IPS-18a (cell line): ENCODE measurements around the gene ESRRG.

Experiments
- H3K27ac ChIP-seq: one replicate; pipeline ENCODE4 v1.5.1; 2013; ENCODE audit warnings: low read length
- H3K27me3 ChIP-seq: one replicate; pipeline ENCODE4 v1.6.1; 2013; ENCODE audit warnings: mild to moderate bottlenecking, low read length; ENCODE audit not compliant: control insufficient read depth, insufficient read depth
- H3K36me3 ChIP-seq: one replicate; pipeline ENCODE4 v1.6.1; 2013; ENCODE audit warnings: low read depth, low read length; ENCODE audit not compliant: control insufficient read depth
- H3K4me1 ChIP-seq: one replicate; pipeline ENCODE4 v1.6.1; 2013; ENCODE audit warnings: low read depth, low read length; ENCODE audit not compliant: control insufficient read depth
- H3K4me3 ChIP-seq: one replicate; pipeline ENCODE4 v1.5.1; 2013; ENCODE audit warnings: low read length
- H3K9ac ChIP-seq: one replicate; pipeline ENCODE4 v1.6.1; 2013; ENCODE audit warnings: mild to moderate bottlenecking, low read length, moderate library complexity
- H3K9me3 ChIP-seq: one replicate; pipeline ENCODE4 v1.6.1; 2013; ENCODE audit warnings: low read depth, low read length; ENCODE audit not compliant: control insufficient read depth

ESRRG gene

DNA sequence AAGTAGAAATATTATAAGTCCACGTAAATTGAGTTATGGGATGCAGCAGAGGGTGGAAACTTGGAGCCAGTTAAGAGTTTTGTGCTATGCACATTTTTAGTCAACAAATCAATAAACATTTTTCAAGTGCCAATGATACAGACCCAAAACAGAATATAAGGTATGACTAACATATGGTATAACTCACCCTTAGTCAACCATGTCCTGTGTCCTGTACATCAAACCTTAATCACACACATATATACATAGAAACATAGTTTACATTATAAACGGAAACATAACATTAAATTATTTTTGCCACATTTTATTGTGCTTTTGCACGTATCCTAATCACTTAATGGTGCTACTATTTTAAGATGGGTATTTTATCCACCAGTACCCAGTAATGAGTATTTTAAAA lies 163.9 kb downstream of the ESRRG start:
- H3K27ac ChIP-seq, result no peak overlapping the region
- H3K36me3 ChIP-seq, result no peaks in the 10 kb centered on the region
- no peak overlapping the region for H3K4me3 ChIP-seq
- H3K4me1 ChIP-seq, result no peaks in the 10 kb centered on the region
- H3K9me3 ChIP-seq, result no peaks in the 10 kb centered on the region
- H3K27me3 ChIP-seq, result no peaks in the 10 kb centered on the region
- H3K9ac ChIP-seq, result no peak overlapping the region

DNA sequence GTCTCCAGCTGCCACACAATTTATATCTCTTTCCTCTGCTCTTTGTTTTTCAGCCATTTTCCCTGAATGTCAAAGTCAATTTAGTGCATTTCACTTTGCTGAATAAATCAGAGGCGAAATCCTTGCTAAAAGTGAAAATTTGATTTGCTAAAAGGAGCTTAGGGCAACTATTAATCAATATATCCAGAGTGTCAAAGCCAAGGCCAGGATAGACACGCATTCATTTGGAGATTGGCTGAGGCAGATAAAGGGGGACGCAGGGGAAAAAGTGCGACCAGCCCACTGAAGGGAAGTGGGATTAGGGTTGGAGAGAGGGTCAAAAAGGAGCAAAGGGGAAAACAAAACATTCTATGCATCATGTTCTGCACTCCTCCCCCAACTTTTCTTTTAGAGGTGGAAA lies 167.6 kb downstream of the ESRRG start:
- Histone ChIP-seq H3K4me1 (peaks cover 6% of the 10 kb centered on the region), H3K36me3 (no peaks in the 10 kb centered on the region), H3K27ac (no peak overlapping the region), H3K4me3 (no peak overlapping the region), H3K27me3 (no peaks in the 10 kb centered on the region), H3K9ac (no peak overlapping the region), H3K9me3 (no peaks in the 10 kb centered on the region)

DNA sequence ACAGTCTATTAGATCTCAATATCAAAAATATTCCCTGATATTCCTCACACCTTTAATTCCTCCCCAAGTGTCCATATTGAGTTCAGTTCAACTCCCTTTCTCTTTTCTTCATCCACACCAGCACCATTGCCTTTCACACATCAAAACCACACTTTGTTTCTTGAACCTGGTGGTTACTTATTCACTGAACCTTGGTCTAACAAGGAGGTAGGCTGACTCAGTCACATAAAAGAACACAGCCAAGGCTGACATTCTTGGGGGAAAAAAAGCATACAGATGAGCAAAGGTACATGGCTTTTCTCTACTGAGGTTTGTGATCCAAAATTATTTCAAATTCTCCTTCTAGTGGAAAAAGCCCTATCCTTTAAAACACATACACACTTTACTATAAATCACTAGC lies 168.3 kb downstream of the ESRRG start:
- H3K9ac ChIP-seq, result no peak overlapping the region
- H3K9me3 ChIP-seq, result no peaks in the 10 kb centered on the region
- no peaks in the 10 kb centered on the region for H3K27me3 ChIP-seq
- no peaks in the 10 kb centered on the region for H3K36me3 ChIP-seq
- H3K4me3 ChIP-seq, result no peak overlapping the region
- no peak overlapping the region for H3K27ac ChIP-seq
- peaks cover 6% of the 10 kb centered on the region for H3K4me1 ChIP-seq

- no peaks in the 10 kb centered on the region for H3K27me3 ChIP-seq
- no peak overlapping the region for H3K9ac ChIP-seq
- no peaks in the 10 kb centered on the region for H3K36me3 ChIP-seq
- H3K27ac ChIP-seq, result no peak overlapping the region
- peaks cover 6% of the 10 kb centered on the region for H3K4me1 ChIP-seq
- no peak overlapping the region for H3K4me3 ChIP-seq
- no peaks in the 10 kb centered on the region for H3K9me3 ChIP-seq
These were observed 169.5 kb downstream of the ESRRG start for GRCh38 chr1:216553766-216554165.

- Histone ChIP-seq H3K9ac (no peak overlapping the region), H3K9me3 (no peaks in the 10 kb centered on the region), H3K36me3 (no peaks in the 10 kb centered on the region), H3K27me3 (no peaks in the 10 kb centered on the region), H3K4me1 (peaks cover 6% of the 10 kb centered on the region), H3K4me3 (no peak overlapping the region), H3K27ac (no peak overlapping the region)
These were observed 170.2 kb downstream of the ESRRG start for GRCh38 chr1:216553040-216553439.

- Histone ChIP-seq H3K36me3 (no peaks in the 10 kb centered on the region), H3K4me1 (peaks cover 6% of the 10 kb centered on the region), H3K9ac (no peak overlapping the region), H3K27me3 (no peaks in the 10 kb centered on the region), H3K27ac (no peak overlapping the region), H3K4me3 (no peak overlapping the region), H3K9me3 (no peaks in the 10 kb centered on the region)
These were observed 173.4 kb downstream of the ESRRG start for GRCh38 chr1:216549796-216550195.

DNA sequence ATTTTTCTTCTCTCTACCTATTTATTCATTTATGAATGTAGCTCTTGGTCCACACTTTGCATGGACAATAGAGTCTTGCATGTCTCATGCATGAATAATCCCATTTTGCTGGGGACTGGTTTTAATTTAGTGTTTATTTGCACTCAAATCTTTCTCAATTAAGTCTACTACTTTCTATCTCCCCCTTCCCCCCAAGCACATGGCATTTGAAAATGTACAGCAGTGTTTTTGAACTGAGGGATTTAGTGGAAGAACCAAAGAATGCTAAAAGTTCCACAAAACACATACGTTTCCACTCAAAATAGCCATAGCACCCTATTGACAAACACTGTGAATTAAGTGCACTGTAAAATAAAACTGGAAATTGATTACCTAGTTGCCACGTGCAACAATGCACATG lies 180.5 kb downstream of the ESRRG start:
- H3K9ac ChIP-seq, result no peak overlapping the region
- no peaks in the 10 kb centered on the region for H3K27me3 ChIP-seq
- no peaks in the 10 kb centered on the region for H3K4me1 ChIP-seq
- H3K9me3 ChIP-seq, result no peaks in the 10 kb centered on the region
- no peak overlapping the region for H3K27ac ChIP-seq
- no peak overlapping the region for H3K4me3 ChIP-seq
- no peaks in the 10 kb centered on the region for H3K36me3 ChIP-seq

- H3K4me1 ChIP-seq, result no peaks in the 10 kb centered on the region
- no peaks in the 10 kb centered on the region for H3K9me3 ChIP-seq
- no peak overlapping the region for H3K9ac ChIP-seq
- H3K36me3 ChIP-seq, result no peaks in the 10 kb centered on the region
- no peak overlapping the region for H3K27ac ChIP-seq
- no peak overlapping the region for H3K4me3 ChIP-seq
- no peaks in the 10 kb centered on the region for H3K27me3 ChIP-seq
These were observed 181.0 kb downstream of the ESRRG start for GRCh38 chr1:216542263-216542662.

DNA sequence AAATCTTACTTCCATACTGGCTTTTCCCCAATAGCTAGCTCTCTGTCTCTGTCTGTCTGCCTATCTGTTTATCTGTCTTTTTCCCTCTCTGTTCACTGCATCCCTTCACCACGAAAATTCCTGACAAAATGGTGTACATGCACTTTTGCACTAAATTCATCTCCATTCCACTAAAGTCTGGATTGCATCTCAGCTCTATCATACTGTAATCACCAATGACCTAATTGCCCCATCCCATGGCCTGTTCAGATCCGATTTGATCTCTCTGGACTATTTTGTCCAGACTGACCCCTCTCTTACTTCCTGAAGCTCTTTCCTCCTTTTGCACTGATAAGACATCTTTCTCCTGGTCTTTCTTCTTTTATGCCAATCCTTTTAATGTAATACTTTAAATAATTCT lies 187.5 kb downstream of the ESRRG start:
- Histone ChIP-seq H3K9me3 (no peaks in the 10 kb centered on the region), H3K4me3 (no peak overlapping the region), H3K4me1 (peaks cover 6% of the 10 kb centered on the region), H3K27ac (no peak overlapping the region), H3K9ac (no peak overlapping the region), H3K36me3 (no peaks in the 10 kb centered on the region), H3K27me3 (no peaks in the 10 kb centered on the region)

- Histone ChIP-seq H3K4me3 (no peak overlapping the region), H3K27ac (no peak overlapping the region), H3K9ac (no peak overlapping the region), H3K36me3 (no peaks in the 10 kb centered on the region), H3K4me1 (peaks cover 6% of the 10 kb centered on the region), H3K9me3 (no peaks in the 10 kb centered on the region), H3K27me3 (no peaks in the 10 kb centered on the region)
These were observed 188.2 kb downstream of the ESRRG start for GRCh38 chr1:216535059-216535458.

DNA sequence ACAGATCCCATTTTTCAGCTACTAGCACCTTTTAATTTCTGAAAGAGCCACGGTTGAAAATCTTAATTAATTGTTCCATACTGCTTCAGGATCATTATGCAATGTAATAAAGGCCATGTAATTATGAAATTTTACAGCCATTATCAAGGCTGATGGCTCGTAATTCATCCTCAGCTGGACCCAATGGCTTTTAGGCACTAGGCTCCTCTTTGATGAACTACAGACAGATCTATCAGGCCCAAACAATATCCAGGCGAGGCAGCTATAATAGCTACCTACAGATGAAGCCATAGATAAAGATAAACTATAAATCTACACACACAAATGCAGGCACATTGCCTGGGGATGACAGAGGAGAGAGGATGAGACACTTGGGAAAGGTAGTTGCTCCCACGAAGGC lies 189.5 kb downstream of the ESRRG start:
- Histone ChIP-seq H3K27me3 (no peaks in the 10 kb centered on the region), H3K9ac (no peak overlapping the region), H3K9me3 (no peaks in the 10 kb centered on the region), H3K27ac (no peak overlapping the region), H3K4me3 (no peak overlapping the region), H3K4me1 (peaks cover 10% of the 10 kb centered on the region), H3K36me3 (no peaks in the 10 kb centered on the region)

- H3K27ac ChIP-seq, result no peak overlapping the region
- no peaks in the 10 kb centered on the region for H3K9me3 ChIP-seq
- no peak overlapping the region for H3K9ac ChIP-seq
- H3K27me3 ChIP-seq, result no peaks in the 10 kb centered on the region
- H3K36me3 ChIP-seq, result no peaks in the 10 kb centered on the region
- peaks cover 15% of the 10 kb centered on the region for H3K4me1 ChIP-seq
- H3K4me3 ChIP-seq, result no peak overlapping the region
These were observed 190.9 kb downstream of the ESRRG start for GRCh38 chr1:216532251-216532798.
